ENCODE data around the gene BNIP1.
A peak's percentile ranks its signal among the peaks of the same experiment; 100 is the strongest.

BNIP1 gene

DNA sequence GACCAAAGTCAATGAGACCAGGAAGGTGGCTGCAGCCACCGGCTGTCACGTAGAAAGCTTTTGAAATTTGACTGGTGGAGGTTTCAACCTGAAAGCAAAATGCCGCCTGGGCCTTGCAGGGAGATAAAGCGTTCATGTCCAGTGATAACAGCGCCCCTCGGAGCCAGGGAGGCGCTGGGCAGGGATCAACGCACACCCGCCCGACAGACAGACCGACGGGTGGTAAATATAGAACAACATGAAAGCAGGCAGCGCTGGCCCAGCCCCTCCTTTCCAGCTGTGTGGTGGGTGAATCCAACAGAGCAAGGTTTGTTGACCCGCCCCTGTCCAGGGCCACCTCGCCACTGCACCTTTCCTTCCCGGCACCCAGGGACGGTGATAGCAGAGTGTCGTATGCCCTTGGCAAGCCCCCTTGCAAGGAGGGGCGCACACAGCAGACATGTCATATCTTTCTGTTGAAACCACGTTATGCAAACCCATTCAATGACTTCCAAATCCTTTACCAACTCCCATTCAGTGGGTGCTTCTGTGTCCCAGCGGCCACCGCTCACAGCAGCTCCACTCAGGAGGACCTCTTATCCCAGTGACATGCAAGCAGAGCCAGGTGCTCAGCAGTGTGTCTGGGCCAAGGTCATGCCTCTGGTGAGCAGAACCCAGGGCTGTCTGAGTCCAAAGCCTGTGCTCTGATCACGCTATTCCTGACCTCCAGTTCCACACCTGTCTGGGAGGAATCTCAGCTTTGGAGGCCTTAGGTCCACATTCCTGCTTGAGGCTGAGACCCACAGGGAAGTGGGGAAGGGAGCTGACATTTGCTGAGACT is 52.0 kb downstream of the BNIP1 start:
- in situ Hi-C loops (cut with HindIII; ENCODE audit: low pct_ligation_motif_present, low sequenced_read_pairs) = no loop called here
- Histone ChIP-seq H3K36me3 (replicated peaks) (no peaks in the 10 kb centered on the region), H3K27me3 (replicated peaks) (no peaks in the 10 kb centered on the region), H3K27ac (no peak overlapping the region), H3K4me3 (ENCODE audit: low read depth, low read length) (no peak overlapping the region)
- TF ChIP-seq, protein P1, sequence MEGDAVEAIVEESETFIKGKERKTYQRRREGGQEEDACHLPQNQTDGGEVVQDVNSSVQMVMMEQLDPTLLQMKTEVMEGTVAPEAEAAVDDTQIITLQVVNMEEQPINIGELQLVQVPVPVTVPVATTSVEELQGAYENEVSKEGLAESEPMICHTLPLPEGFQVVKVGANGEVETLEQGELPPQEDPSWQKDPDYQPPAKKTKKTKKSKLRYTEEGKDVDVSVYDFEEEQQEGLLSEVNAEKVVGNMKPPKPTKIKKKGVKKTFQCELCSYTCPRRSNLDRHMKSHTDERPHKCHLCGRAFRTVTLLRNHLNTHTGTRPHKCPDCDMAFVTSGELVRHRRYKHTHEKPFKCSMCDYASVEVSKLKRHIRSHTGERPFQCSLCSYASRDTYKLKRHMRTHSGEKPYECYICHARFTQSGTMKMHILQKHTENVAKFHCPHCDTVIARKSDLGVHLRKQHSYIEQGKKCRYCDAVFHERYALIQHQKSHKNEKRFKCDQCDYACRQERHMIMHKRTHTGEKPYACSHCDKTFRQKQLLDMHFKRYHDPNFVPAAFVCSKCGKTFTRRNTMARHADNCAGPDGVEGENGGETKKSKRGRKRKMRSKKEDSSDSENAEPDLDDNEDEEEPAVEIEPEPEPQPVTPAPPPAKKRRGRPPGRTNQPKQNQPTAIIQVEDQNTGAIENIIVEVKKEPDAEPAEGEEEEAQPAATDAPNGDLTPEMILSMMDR (IDR thresholded peaks at IDR 0.05; ENCODE audit: low read depth, low read length, missing control alignments) = no peak
- no peak for DNase-seq

DNA sequence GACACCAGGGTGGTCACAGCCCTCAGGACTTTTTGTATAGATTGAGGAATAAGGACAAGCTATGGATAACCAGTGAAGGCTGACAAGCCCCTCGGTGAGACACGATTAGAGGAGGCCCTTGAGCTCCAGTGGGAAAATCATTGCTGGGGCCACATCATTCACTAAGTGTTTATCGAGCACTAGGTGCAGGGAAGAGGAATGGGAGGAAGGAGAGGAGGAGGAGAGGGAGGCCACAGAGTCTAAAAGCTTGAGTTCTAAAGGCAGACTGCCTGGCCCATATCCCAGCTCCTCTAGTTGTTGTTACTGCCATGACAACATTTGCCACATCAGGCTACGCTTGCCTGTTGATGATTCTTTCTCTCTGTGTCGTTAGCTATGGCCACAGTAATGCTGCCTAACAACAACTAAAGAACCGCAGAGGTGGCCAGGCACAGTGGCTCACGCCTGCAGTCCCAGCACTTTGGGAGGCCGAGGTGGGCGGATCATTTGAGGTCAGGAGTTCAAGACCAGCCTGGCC is 53.1 kb downstream of the BNIP1 start:
- in situ Hi-C loops (cut with HindIII; ENCODE audit: low pct_ligation_motif_present, low sequenced_read_pairs) = no loop called here
- Histone ChIP-seq H3K27ac (no peak overlapping the region), H3K4me3 (ENCODE audit: low read depth, low read length) (no peak overlapping the region), H3K36me3 (replicated peaks) (no peaks in the 10 kb centered on the region), H3K27me3 (replicated peaks) (no peaks in the 10 kb centered on the region)
- DNase-seq = no peak
- TF ChIP-seq, protein P1 (IDR thresholded peaks at IDR 0.05; ENCODE audit: low read depth, low read length, missing control alignments) = no peak

DNA sequence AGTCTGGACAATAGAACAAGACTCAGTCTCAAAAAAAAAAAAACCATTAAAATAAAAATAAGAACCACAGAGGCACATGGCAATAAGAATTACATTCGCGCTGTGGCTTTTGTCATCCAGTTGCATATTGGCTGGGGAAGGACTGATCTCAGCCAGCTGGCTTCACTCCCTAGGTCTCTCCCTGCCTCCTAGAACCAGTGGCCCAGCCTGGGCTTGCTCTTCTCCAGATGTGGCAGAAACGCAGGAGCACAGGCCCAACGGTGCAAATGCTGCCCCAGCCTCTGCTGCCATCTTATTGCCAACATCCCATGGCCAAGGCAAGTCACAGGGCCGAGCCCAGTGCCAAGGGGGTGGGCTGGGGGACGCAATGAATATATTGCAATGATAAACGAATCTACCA is 53.7 kb downstream of the BNIP1 start:
- DNase-seq = no peak
- in situ Hi-C loops (cut with HindIII; ENCODE audit: low pct_ligation_motif_present, low sequenced_read_pairs) = no loop called here
- Histone ChIP-seq H3K27ac (no peak overlapping the region), H3K36me3 (replicated peaks) (no peaks in the 10 kb centered on the region), H3K27me3 (replicated peaks) (no peaks in the 10 kb centered on the region), H3K4me3 (ENCODE audit: low read depth, low read length) (no peak overlapping the region)
- TF ChIP-seq, protein P1 (IDR thresholded peaks at IDR 0.05; ENCODE audit: low read depth, low read length, missing control alignments) = no peak

DNA sequence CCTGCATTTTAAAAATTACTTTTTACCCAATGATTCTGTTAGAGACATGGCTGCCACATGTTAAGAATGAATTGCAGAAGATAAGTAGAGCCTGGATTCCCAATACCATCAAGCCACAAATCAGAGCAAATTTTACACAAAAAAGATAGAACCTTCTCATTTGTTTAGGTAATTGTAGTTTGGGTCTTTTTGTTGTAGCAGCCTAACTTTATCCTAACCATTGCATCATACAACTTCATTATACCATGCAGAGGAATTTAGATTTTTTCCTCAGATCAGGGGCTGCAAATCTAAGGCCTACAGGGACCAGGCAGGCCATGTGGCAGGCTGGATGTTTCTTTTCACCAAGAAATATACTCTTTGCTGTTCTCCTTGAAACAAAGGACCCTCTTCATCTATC is 56.0 kb downstream of the BNIP1 start:
- DNase-seq = no peak
- Histone ChIP-seq H3K27me3 (replicated peaks) (no peaks in the 10 kb centered on the region), H3K27ac (no peak overlapping the region), H3K4me3 (ENCODE audit: low read depth, low read length) (no peak overlapping the region), H3K36me3 (replicated peaks) (no peaks in the 10 kb centered on the region)
- TF ChIP-seq, protein P1 (IDR thresholded peaks at IDR 0.05; ENCODE audit: low read depth, low read length, missing control alignments) = no peak
- in situ Hi-C loops (cut with HindIII; ENCODE audit: low pct_ligation_motif_present, low sequenced_read_pairs) = no loop called here

DNA sequence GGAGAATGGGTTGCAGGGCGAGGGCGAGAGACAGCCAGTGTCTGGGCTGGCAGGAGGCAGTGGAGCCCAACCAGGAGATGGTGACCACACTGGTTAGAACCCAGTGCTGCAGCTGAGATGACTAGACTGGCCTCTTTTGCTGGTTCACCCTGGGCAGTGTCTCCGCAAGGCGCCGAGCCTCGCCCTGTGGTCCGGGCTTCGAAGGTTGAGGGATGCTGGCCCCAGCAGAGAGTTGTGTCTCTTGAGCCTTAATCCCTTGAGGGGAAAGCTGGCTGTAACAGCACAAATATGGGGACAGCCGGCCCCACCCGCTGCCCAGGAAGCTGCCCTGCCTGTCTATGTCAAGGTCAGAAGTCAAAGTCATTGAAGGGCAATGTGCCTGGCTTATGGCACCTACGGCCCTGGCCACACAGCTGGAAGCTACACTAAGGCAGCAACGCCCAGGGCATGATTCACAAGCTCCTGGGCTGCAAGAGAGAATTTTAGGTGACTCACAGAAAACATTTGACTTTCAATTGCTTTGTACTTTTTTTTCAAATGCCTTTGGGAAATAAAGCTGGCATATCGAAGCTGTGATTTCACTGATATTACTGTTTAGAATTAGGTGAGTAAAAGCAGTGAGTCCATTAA is 57.4 kb downstream of the BNIP1 start:
- TF ChIP-seq, protein P1 (IDR thresholded peaks at IDR 0.05; ENCODE audit: low read depth, low read length, missing control alignments) = no peak
- H3K27me3 ChIP-seq (replicated peaks) = no peaks in the 10 kb centered on the region
- no peak overlapping the region for H3K4me3 ChIP-seq (ENCODE audit: low read depth, low read length)
- no peaks in the 10 kb centered on the region for H3K36me3 ChIP-seq (replicated peaks)
- DNase-seq = peak; percentile 68
- H3K27ac ChIP-seq = no peak overlapping the region
- in situ Hi-C loops (cut with HindIII; ENCODE audit: low pct_ligation_motif_present, low sequenced_read_pairs) = no loop called here
